Sigmoid colon (tissue), 7 donors: Measurements from ENCODE around the gene EXOC7. TPM values are rescaled to one million over a fixed set of nuclear protein-coding genes. Genes with fewer than 3 reads are reported as not detected.

Source experiments
- DNase-seq: peaks from one replicate; pipeline ENCODE4 v3.0.0-alpha.2; 2019
- H3K27ac ChIP-seq, 4 donors: fragments of 200-600 bp; sonication (generic); one replicate each; pipeline ENCODE4 v1.5.1; 2016 to 2019; ENCODE audit warnings: mild to moderate bottlenecking in 1 of 4
- H3K27me3 ChIP-seq, 3 donors: fragments of 200-600 bp; sonication (generic); one replicate each; pipeline ENCODE4 v1.5.1; 2019; ENCODE audit warnings: mild to moderate bottlenecking in 1 of 3
- H3K36me3 ChIP-seq, 4 donors: fragments of 200-600 bp; sonication (generic); one replicate each; pipeline ENCODE4 v1.5.1; 2016 to 2019
- H3K4me1 ChIP-seq, 4 donors: fragments of 200-600 bp; sonication (generic); one replicate each; pipeline ENCODE4 v1.5.1; 2017 to 2019
- H3K4me3 ChIP-seq, 4 donors: fragments of 200-600 bp; sonication (generic); one replicate each; pipeline ENCODE4 v1.5.1; 2017 to 2019; ENCODE audit warnings: mild to moderate bottlenecking in 2 of 4, moderate library complexity in 1 of 4
- H3K9me3 ChIP-seq, 4 donors: fragments of 200-600 bp in 3 of 4; sonication (generic) in 3 of 4; one replicate each; pipeline versions ENCODE4 v1.5.1 to v1.6.1; 2013 to 2019
- EP300 ChIP-seq, 4 donors: sonication (generic); formaldehyde crosslinking; IDR thresholded peaks; one replicate each; pipeline ENCODE4 v1.6.1; 2017; ENCODE audit warnings: antibody characterized with exemption in 4 of 4
- POLR2A ChIP-seq, 2 donors: fragments of 450-650 bp; IDR thresholded peaks; one replicate each; pipeline ENCODE4 v1.6.1; 2016; ENCODE audit warnings: antibody characterized with exemption in 2 of 2, mild to moderate bottlenecking in 2 of 2, moderate library complexity in 2 of 2
- POLR2AphosphoS5 ChIP-seq, 4 donors: sonication (generic); formaldehyde crosslinking; IDR thresholded peaks; one replicate each; pipeline ENCODE4 v1.6.1; 2017; ENCODE audit warnings: antibody characterized with exemption in 4 of 4
- WGBS, 2 donors: extraction: QIAGEN DNeasy Blood & Tissue Kit; methylation state at CpG; one replicate each; pipeline ENCODE4 v1.1.7; 2013; 5-methylcytosine and 5-hydroxymethylcytosine counted together
- intact Hi-C: fragments of 100-400 bp; cut with DNase I; formaldehyde crosslinking; loops from one replicate; pipeline ENCODE4 v1.15.1; 2023
- polyA plus RNA-seq, 3 donors: library from polyadenylated mRNA; stranded (reverse); fragments of 200-250 nt; gene quantifications; one replicate each; pipeline ENCODE4 v1.2.3, GENCODE V29; 2013
- total RNA-seq, 4 donors: library from RNA; depleted of rRNA; stranded (reverse); fragments of >200 nt; gene quantifications; one replicate each; pipeline ENCODE4 v1.1.0, GENCODE V29; 2016
- TF ChIP-seq, protein P1 (sequence below), 4 experiments: fragments of 450-650 bp in 3 of 4; fragments of 200-600 bp in 1 of 4; IDR thresholded peaks; one replicate each; pipeline ENCODE4 v1.5.1; 2016 to 2019; ENCODE audit warnings: antibody characterized with exemption in 4 of 4, mild to moderate bottlenecking in 3 of 4, moderate library complexity in 2 of 4
- donor health status: healthy with polysubstance abuse.
- donor health status: Bipolar disorder and iron deficiency.
- donor health status: healthy.

EXOC7 gene
- total and polyA plus RNA-seq, 7 donors = 36.8 to 82.0 (median 71.3) TPM

DNA sequence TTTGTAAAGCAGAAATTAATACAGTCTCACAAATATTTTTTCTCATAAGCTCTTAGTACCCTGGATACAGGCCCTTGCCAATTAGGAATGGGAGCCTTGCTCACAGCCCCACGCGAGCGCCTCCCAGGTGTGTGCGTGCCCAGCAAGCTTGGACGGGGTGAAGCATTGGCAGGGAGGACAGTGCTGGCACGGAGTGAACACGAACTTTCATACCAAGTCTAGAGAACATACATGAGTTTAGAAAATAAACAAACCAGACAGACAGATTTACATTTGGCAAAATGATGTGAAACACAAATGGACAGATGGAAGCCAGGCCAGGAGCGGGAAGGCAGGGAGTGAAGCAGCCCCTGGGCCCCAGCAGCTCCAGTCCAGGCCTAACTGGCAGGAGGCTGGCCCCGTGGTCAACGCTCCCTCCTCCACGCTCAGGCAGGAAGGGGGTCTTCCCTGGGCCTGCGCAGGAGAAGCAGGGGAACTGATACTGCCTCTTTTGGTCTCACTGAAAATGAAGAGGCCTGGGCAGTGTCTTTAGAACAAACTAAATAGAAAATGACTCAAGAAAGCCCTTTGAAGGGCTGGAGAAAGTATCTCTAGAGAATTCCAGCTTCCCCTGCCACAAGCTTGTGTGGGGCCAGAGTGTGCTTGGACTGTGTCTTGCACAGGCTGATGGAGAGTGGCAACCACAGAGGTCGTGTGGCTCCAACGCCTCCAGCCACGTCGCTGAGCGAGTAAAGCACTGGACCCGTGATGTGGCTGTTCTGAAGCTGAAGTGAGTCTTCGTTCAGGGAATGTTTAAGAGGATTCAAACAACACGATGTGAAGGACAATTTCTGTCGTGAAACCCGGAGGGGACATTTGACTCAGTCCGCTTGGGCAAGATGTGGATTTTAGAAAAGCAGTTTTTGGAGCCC is 47.4 kb upstream of the EXOC7 start:
- WGBS, 2 donors = 88 to 91% methylated on average over 23 of the region's 23 CpGs
- H3K4me1 ChIP-seq = peaks cover 0 to 27% (median 19%) of the 10 kb centered on the region in 4 donors

GRCh38 chr17:76149214-76149613 is 45.6 kb upstream of the EXOC7 start:
- H3K27ac ChIP-seq = no peak overlapping the region
- no peaks in the 10 kb centered on the region for H3K27me3 ChIP-seq
- H3K9me3 ChIP-seq = no peaks in the 10 kb centered on the region
- H3K4me3 ChIP-seq = no peak overlapping the region
- WGBS, 2 donors = 94 to 95% methylated on average over 10 of the region's 10 CpGs
- TF ChIP-seq POLR2AphosphoS5 (IDR thresholded peaks at IDR 0.05) = no peak
- intact Hi-C loops = no loop called here
- H3K4me1 ChIP-seq = peaks cover 0 to 27% (median 19%) of the 10 kb centered on the region in 4 donors
- DNase-seq = no peak
- H3K36me3 ChIP-seq = no peaks in the 10 kb centered on the region

More for the DNA sequence above, 47.4 kb upstream of the EXOC7 start:
- H3K27me3 ChIP-seq = no peaks in the 10 kb centered on the region
- peak overlapping the region; percentile 33 to 78 (median 52) for H3K27ac ChIP-seq
- intact Hi-C loops = no loop called here
- H3K4me3 ChIP-seq = no peak overlapping the region
- no peaks in the 10 kb centered on the region for H3K9me3 ChIP-seq
- no peak for DNase-seq
- no peaks in the 10 kb centered on the region for H3K36me3 ChIP-seq
- TF ChIP-seq EP300 (IDR thresholded peaks at IDR 0.05) = no peak
- TF ChIP-seq POLR2A (IDR thresholded peaks at IDR 0.05) = no peak
- TF ChIP-seq POLR2AphosphoS5 (IDR thresholded peaks at IDR 0.05) = peak in 2 of 4 donors; percentile 17 to 31
- TF ChIP-seq, protein P1, sequence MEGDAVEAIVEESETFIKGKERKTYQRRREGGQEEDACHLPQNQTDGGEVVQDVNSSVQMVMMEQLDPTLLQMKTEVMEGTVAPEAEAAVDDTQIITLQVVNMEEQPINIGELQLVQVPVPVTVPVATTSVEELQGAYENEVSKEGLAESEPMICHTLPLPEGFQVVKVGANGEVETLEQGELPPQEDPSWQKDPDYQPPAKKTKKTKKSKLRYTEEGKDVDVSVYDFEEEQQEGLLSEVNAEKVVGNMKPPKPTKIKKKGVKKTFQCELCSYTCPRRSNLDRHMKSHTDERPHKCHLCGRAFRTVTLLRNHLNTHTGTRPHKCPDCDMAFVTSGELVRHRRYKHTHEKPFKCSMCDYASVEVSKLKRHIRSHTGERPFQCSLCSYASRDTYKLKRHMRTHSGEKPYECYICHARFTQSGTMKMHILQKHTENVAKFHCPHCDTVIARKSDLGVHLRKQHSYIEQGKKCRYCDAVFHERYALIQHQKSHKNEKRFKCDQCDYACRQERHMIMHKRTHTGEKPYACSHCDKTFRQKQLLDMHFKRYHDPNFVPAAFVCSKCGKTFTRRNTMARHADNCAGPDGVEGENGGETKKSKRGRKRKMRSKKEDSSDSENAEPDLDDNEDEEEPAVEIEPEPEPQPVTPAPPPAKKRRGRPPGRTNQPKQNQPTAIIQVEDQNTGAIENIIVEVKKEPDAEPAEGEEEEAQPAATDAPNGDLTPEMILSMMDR (IDR thresholded peaks at IDR 0.05) = no peak

DNA sequence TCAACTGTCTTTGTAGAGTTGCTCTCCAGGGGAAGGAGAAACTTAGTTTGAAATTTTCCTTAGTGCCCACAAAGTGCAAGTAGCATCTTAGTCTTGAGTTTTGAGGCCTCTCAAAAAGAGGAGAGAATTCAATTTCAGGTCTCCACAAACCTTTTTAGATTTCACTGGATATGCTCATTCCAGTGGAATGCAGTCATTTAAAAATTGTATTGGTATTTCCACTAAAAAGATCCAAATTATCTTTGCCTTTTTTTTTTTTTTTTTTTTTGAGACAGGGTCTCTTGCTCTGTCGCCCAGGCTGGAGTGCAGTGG is 44.4 kb upstream of the EXOC7 start:
- 97 to 100% methylated on average over 1 of the region's 1 CpG for WGBS, 2 donors

GRCh38 chr17:76147211-76148014 is 43.8 kb upstream of the EXOC7 start:
- WGBS, 2 donors = 89% methylated on average over 13 of the region's 13 CpGs
- Histone ChIP-seq H3K27me3 (no peaks in the 10 kb centered on the region), H3K4me1 (peaks cover 0 to 18% (median 10%) of the 10 kb centered on the region in 4 donors), H3K36me3 (no peaks in the 10 kb centered on the region), H3K4me3 (no peak overlapping the region), H3K9me3 (no peaks in the 10 kb centered on the region), H3K27ac (no peak overlapping the region)
- intact Hi-C loops = no loop called here
- DNase-seq = peak; percentile 57
- TF ChIP-seq, protein P1 (IDR thresholded peaks at IDR 0.05) = peak in 3 of 4 experiments; percentile 39 to 52 (median 50)
- no peak for TF ChIP-seq POLR2AphosphoS5 (IDR thresholded peaks at IDR 0.05)

More for the DNA sequence above, 44.4 kb upstream of the EXOC7 start:
- Histone ChIP-seq H3K27ac (no peak overlapping the region), H3K27me3 (no peaks in the 10 kb centered on the region), H3K9me3 (no peaks in the 10 kb centered on the region), H3K4me3 (no peak overlapping the region), H3K36me3 (no peaks in the 10 kb centered on the region), H3K4me1 (peaks cover 0 to 18% (median 10%) of the 10 kb centered on the region in 4 donors)
- intact Hi-C loops = no loop called here
- no peak for DNase-seq
- TF ChIP-seq POLR2AphosphoS5 (IDR thresholded peaks at IDR 0.05) = no peak
- TF ChIP-seq, protein P1 (IDR thresholded peaks at IDR 0.05) = peak in 2 of 4 experiments; percentile 1 to 3
